ENCODE data around the gene SPATS2.
A peak's percentile ranks its signal among the peaks of the same experiment; 100 is the strongest.

The SPATS2 gene

DNA sequence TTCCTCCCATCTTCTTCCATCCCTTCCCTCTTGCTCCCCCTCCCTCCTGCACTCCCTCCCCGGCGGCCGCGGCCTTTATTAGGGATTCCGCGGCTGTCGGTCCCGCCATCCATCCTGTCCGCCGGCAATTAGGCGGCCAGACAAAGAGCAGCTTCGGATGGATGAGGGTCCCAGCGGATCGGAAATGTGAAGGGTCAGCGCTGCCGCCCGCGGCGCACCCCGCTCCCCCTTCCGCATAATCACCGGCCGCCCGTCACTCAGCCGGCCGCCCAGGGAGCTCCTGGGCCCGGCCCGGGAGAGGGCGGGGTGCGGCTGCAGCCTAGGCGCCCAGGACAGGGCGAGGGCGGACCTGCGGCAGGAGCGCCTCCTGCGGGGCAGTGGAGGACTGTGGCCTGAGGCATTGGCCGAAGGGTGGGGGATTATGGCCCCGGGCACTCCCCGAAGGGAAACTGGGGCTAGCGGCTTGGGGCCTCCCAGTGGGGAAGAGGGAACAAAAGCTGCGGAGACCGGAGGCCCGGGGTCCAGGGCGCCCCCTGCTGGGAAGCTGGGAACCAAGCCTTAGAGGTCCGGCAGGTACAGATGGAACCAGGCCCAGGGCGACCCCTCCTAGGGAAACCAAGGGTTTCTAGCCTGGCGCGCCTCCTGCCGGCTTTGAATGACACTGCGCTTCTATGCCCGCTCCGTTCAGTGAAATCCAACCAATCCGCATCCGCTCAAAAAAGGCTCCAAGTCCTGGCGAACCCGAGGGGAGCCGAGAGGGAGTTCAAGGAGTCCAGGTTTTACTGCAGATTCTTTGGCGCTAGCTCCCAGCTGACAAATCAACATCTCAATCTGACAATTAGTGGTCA is 25.0 kb upstream of the SPATS2 start (continued):
- no peak for TF ChIP-seq ZNF777 (tag by site-specific recombination; IDR thresholded peaks at IDR 0.05; ENCODE audit: borderline replicate concordance)
- peak; percentile 53; the same call in 1 of the 2 replicates for TF ChIP-seq ZBTB17 (tag by site-specific recombination; IDR thresholded peaks at IDR 0.05)
- TF ChIP-seq ZNF837 (tag by site-specific recombination; IDR thresholded peaks at IDR 0.05), result no peak
- no peak for TF ChIP-seq ZNF391 (tag by site-specific recombination; IDR thresholded peaks at IDR 0.05; ENCODE audit: borderline replicate concordance, low read depth)
- TF ChIP-seq, protein P1, sequence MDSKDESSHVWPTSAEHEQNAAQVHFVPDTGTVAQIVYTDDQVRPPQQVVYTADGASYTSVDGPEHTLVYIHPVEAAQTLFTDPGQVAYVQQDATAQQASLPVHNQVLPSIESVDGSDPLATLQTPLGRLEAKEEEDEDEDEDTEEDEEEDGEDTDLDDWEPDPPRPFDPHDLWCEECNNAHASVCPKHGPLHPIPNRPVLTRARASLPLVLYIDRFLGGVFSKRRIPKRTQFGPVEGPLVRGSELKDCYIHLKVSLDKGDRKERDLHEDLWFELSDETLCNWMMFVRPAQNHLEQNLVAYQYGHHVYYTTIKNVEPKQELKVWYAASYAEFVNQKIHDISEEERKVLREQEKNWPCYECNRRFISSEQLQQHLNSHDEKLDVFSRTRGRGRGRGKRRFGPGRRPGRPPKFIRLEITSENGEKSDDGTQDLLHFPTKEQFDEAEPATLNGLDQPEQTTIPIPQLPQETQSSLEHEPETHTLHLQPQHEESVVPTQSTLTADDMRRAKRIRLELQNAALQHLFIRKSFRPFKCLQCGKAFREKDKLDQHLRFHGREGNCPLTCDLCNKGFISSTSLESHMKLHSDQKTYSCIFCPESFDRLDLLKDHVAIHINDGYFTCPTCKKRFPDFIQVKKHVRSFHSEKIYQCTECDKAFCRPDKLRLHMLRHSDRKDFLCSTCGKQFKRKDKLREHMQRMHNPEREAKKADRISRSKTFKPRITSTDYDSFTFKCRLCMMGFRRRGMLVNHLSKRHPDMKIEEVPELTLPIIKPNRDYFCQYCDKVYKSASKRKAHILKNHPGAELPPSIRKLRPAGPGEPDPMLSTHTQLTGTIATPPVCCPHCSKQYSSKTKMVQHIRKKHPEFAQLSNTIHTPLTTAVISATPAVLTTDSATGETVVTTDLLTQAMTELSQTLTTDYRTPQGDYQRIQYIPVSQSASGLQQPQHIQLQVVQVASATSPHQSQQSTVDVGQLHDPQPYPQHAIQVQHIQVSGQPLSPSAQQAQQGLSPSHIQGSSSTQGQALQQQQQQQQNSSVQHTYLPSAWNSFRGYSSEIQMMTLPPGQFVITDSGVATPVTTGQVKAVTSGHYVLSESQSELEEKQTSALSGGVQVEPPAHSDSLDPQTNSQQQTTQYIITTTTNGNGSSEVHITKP (tag by site-specific recombination; IDR thresholded peaks at IDR 0.05), result peak; percentile 48; the same call in 1 of the 2 replicates
- TF ChIP-seq, protein P2, sequence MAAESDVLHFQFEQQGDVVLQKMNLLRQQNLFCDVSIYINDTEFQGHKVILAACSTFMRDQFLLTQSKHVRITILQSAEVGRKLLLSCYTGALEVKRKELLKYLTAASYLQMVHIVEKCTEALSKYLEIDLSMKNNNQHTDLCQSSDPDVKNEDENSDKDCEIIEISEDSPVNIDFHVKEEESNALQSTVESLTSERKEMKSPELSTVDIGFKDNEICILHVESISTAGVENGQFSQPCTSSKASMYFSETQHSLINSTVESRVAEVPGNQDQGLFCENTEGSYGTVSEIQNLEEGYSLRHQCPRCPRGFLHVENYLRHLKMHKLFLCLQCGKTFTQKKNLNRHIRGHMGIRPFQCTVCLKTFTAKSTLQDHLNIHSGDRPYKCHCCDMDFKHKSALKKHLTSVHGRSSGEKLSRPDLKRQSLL (tag by site-specific recombination; IDR thresholded peaks at IDR 0.05), result no peak
- TF ChIP-seq ZNF785 (tag by site-specific recombination; IDR thresholded peaks at IDR 0.05), result no peak
- TF ChIP-seq, protein P3, sequence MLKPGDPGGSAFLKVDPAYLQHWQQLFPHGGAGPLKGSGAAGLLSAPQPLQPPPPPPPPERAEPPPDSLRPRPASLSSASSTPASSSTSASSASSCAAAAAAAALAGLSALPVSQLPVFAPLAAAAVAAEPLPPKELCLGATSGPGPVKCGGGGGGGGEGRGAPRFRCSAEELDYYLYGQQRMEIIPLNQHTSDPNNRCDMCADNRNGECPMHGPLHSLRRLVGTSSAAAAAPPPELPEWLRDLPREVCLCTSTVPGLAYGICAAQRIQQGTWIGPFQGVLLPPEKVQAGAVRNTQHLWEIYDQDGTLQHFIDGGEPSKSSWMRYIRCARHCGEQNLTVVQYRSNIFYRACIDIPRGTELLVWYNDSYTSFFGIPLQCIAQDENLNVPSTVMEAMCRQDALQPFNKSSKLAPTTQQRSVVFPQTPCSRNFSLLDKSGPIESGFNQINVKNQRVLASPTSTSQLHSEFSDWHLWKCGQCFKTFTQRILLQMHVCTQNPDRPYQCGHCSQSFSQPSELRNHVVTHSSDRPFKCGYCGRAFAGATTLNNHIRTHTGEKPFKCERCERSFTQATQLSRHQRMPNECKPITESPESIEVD (tag by site-specific recombination; IDR thresholded peaks at IDR 0.05), result no peak
- TF ChIP-seq ZNF624 (tag by site-specific recombination; IDR thresholded peaks at IDR 0.05), result no peak
- no peak for TF ChIP-seq ZNF514 (tag by site-specific recombination; IDR thresholded peaks at IDR 0.05)
- TF ChIP-seq, protein P4, sequence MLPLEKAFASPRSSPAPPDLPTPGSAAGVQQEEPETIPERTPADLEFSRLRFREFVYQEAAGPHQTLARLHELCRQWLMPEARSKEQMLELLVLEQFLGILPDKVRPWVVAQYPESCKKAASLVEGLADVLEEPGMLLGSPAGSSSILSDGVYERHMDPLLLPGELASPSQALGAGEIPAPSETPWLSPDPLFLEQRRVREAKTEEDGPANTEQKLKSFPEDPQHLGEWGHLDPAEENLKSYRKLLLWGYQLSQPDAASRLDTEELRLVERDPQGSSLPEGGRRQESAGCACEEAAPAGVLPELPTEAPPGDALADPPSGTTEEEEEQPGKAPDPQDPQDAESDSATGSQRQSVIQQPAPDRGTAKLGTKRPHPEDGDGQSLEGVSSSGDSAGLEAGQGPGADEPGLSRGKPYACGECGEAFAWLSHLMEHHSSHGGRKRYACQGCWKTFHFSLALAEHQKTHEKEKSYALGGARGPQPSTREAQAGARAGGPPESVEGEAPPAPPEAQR (tag by site-specific recombination; IDR thresholded peaks at IDR 0.05), result no peak
- TF ChIP-seq MYNN (tag by site-specific recombination; IDR thresholded peaks at IDR 0.05; ENCODE audit: borderline replicate concordance), result no peak
- peak; percentile 83 for TF ChIP-seq ZBTB8A (tag by site-specific recombination; IDR thresholded peaks at IDR 0.05)
- TF ChIP-seq ZNF600 (tag by site-specific recombination; IDR thresholded peaks at IDR 0.05), result no peak
- no peak for TF ChIP-seq ZSCAN16 (tag by site-specific recombination; IDR thresholded peaks at IDR 0.05)
- TF ChIP-seq BCL11A (tag by site-specific recombination; IDR thresholded peaks at IDR 0.05; ENCODE audit: low read depth), result no peak
- TF ChIP-seq ZNF341 (tag by site-specific recombination; IDR thresholded peaks at IDR 0.05; ENCODE audit: low read depth), result peak; percentile 35; the same call in 1 of the 2 replicates
- TF ChIP-seq ZNF548 (tag by site-specific recombination; IDR thresholded peaks at IDR 0.05), result no peak
- TF ChIP-seq ZNF138 (tag by site-specific recombination; IDR thresholded peaks at IDR 0.05; ENCODE audit: borderline replicate concordance), result no peak
- peak; percentile 71; the same call in 1 of the 2 replicates for TF ChIP-seq ZNF335 (tag by site-specific recombination; conservative IDR thresholded peaks at IDR 0.05)
- TF ChIP-seq ZIC2 (tag by site-specific recombination; IDR thresholded peaks at IDR 0.05), result peak; percentile 28; the same call in 1 of the 2 replicates
- no peak for TF ChIP-seq ZNF202 (tag by site-specific recombination; IDR thresholded peaks at IDR 0.05; ENCODE audit: borderline replicate concordance)
- no peak for TF ChIP-seq ZNF433 (tag by site-specific recombination; IDR thresholded peaks at IDR 0.05; ENCODE audit: low read depth)
- TF ChIP-seq, protein P5, sequence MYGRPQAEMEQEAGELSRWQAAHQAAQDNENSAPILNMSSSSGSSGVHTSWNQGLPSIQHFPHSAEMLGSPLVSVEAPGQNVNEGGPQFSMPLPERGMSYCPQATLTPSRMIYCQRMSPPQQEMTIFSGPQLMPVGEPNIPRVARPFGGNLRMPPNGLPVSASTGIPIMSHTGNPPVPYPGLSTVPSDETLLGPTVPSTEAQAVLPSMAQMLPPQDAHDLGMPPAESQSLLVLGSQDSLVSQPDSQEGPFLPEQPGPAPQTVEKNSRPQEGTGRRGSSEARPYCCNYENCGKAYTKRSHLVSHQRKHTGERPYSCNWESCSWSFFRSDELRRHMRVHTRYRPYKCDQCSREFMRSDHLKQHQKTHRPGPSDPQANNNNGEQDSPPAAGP (tag by site-specific recombination; IDR thresholded peaks at IDR 0.05), result no peak
- TF ChIP-seq, protein P6, sequence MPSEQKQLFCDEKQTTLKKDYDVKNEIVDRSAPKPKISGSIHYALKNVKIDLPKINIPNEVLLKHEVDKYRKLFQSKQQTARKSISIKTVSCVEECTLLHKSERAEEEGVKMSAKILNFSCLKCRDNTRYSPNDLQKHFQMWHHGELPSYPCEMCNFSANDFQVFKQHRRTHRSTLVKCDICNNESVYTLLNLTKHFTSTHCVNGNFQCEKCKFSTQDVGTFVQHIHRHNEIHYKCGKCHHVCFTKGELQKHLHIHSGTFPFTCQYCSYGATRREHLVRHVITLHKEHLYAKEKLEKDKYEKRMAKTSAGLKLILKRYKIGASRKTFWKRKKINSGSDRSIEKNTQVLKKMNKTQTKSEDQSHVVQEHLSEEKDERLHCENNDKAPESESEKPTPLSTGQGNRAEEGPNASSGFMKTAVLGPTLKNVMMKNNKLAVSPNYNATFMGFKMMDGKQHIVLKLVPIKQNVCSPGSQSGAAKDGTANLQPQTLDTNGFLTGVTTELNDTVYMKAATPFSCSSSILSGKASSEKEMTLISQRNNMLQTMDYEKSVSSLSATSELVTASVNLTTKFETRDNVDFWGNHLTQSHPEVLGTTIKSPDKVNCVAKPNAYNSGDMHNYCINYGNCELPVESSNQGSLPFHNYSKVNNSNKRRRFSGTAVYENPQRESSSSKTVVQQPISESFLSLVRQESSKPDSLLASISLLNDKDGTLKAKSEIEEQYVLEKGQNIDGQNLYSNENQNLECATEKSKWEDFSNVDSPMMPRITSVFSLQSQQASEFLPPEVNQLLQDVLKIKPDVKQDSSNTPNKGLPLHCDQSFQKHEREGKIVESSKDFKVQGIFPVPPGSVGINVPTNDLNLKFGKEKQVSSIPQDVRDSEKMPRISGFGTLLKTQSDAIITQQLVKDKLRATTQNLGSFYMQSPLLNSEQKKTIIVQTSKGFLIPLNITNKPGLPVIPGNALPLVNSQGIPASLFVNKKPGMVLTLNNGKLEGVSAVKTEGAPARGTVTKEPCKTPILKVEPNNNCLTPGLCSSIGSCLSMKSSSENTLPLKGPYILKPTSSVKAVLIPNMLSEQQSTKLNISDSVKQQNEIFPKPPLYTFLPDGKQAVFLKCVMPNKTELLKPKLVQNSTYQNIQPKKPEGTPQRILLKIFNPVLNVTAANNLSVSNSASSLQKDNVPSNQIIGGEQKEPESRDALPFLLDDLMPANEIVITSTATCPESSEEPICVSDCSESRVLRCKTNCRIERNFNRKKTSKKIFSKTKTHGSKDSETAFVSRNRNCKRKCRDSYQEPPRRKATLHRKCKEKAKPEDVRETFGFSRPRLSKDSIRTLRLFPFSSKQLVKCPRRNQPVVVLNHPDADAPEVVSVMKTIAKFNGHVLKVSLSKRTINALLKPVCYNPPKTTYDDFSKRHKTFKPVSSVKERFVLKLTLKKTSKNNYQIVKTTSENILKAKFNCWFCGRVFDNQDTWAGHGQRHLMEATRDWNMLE (tag by site-specific recombination; conservative IDR thresholded peaks at IDR 0.05; ENCODE audit: low read depth), result no peak
